Choroid plexus epithelial cell (primary cell): Measurements from ENCODE around the gene TMEM14B.

Experiments
- DNase-seq: peaks from one replicate; pipeline ENCODE4 v3.0.0-alpha.2; 2010; ENCODE audit warnings: low read depth
- H3K4me3 ChIP-seq: 2 replicates; pipeline ENCODE4 v1.5.1; 2011; ENCODE audit warnings: low read depth, mild to moderate bottlenecking, control low read depth, low read length, moderate library complexity
- TF ChIP-seq, protein P1 (sequence below): conservative IDR thresholded peaks from 2 replicates; pipeline ENCODE4 v1.5.1; 2011; ENCODE audit warnings: low read depth, mild to moderate bottlenecking, control low read depth, inconsistent platforms, low read length, moderate library complexity

TMEM14B gene

DNA sequence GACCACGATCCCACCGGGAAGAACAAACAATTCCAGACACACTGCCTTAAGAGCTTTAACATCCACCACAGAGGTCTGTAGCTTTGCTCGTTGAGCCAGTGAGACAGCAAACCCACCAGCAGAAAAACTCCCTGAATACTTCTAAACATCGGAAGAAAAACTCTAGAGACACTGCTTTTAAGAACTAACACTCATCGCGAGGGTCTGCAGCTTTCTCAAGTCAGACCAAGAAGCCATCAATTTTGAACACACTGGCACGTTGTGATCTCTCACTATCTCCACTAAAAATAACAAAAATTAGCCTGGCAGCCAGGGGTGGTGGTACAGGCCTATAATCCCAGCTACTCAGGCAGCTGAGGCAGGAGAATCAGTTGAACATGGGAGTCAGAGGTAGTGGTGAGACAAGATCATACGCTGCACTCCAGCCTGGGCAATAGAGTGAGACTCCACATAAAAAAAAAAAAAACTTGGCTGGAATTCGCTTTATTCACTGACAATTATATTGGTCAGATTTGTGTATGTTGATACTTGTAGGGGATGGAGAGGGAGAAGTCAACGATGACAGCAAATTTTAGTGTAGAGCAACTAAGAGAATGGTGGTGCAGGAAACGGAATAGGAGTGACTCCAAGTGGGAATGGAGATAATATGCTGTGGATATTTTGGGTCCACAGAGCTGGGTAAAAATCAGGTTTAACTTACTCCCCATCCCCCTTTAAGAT lies 25.6 kb upstream of the TMEM14B start:
- H3K4me3 ChIP-seq: peak overlapping the region; percentile 85
- DNase-seq: no peak
- TF ChIP-seq, protein P1, sequence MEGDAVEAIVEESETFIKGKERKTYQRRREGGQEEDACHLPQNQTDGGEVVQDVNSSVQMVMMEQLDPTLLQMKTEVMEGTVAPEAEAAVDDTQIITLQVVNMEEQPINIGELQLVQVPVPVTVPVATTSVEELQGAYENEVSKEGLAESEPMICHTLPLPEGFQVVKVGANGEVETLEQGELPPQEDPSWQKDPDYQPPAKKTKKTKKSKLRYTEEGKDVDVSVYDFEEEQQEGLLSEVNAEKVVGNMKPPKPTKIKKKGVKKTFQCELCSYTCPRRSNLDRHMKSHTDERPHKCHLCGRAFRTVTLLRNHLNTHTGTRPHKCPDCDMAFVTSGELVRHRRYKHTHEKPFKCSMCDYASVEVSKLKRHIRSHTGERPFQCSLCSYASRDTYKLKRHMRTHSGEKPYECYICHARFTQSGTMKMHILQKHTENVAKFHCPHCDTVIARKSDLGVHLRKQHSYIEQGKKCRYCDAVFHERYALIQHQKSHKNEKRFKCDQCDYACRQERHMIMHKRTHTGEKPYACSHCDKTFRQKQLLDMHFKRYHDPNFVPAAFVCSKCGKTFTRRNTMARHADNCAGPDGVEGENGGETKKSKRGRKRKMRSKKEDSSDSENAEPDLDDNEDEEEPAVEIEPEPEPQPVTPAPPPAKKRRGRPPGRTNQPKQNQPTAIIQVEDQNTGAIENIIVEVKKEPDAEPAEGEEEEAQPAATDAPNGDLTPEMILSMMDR: no peak

DNA sequence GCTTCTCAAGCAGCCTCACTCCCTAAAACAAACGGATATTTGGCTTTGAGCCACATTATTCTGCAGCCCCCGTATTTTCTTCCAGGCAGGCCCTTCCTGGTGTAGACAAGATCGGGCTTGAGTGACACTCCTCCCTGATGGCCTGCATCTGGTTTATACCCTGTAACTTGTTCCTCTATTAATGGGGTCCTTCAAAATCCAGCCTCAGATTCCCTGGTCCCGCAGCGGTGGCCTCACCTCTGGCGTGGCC lies 25.1 kb upstream of the TMEM14B start:
- TF ChIP-seq, protein P1: no peak
- DNase-seq: no peak
- H3K4me3 ChIP-seq: peak overlapping the region; percentile 85

DNA sequence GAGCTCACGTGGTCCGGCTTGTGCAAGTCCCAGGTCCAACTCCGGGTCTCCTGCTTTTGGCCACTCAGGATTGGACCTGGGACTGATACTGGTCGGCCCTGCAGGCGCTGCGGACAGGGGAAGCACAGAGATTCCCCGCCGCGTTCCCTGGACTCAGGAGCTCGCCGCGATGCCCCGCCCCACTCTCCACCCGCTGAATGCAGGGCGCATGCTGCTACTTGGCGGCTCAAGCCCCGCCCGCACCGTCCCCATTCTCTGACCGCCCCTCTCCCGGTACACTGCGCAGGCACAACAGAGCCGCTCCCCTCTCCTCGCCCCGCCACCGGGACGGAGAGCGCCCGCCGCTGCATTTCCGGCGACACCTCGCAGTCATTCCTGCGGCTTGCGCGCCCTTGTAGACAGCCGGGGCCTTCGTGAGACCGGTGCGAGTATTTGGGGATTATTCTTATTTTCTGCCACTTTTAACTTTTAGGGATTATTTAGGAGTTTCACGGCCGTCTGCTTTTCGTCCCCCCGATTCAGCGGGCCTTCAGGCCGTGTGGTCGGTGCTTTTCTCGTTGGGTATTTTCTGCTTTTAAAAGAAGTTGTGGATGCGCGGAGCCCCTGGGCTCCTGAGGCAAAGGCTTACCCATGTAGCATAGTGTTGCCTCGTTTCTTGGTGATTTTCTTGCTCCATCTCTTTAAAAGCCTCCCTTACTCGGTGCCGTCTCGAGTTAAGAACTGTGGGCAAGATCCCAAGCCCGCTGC lies 24.6 kb upstream of the TMEM14B start, which contains the start of gene TMEM14C:
TMEM14C (plus strand) TSS at position 251 of the 747 bp plus-strand sequence. CDS start 1,544 bp downstream, outside the sequence.
- TF ChIP-seq, protein P1: no peak
- peak within 1 kb of the TSS; percentile 85 for H3K4me3 ChIP-seq
- DNase-seq: peak; percentile 100

DNA sequence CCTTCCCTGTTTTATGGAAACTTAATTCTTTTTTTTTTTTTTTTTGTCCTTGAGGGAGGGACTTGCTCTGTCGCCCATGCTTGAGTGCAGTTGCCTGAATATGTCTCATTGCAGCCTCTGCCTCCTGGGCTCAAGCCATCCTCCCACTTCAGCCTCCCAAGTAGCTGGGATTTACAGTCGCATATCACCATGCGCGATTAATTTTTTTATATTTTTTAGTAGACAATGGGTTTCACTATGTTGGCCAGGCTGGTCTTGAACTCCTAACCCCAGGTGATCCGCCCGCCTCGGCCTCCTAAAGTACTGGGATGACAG lies 24.1 kb upstream of the TMEM14B start:
- TF ChIP-seq, protein P1: no peak
- peak overlapping the region; percentile 85 for H3K4me3 ChIP-seq
- DNase-seq: no peak

DNA sequence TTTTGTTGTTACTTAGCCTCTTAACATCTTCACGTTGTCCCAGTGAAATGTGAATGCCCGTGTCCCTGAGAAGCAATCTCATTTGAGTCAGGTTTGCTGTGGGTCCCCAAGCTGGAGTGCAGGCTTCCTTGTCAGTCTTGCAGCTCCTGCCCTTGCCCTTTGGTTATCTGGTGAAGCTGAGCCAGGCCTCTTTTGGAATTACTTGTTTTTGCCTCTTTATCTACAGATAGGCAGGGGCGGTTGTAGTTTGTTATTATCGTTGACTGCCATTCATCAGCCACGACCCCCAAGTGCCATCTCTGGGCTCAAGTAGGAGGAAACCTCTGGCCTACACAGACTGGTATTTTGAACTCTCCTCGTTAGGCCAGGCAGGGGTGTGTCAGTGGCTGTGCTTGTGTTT lies 22.6 kb upstream of the TMEM14B start:
- no peak for DNase-seq
- TF ChIP-seq, protein P1: no peak

DNA sequence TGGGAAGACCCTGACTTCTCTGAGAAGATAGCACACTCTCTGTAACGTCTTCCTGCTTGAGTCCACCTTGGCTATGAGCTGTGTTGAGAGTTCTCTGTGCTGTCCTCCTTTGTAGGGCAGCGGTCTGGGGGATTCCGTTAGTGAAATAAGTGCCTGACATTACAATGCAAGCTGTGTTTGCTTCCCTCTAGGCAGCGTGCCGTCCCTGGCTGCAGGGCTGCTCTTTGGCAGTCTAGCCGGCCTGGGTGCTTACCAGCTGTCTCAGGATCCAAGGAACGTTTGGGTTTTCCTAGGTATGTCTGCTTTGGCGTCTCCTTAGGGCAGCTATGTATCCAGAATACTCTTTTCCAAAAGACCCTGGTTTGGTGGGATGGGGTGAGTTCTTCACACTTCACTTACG lies 21.9 kb upstream of the TMEM14B start:
- no peak overlapping the region for H3K4me3 ChIP-seq
- TF ChIP-seq, protein P1: no peak
- DNase-seq: no peak

More for the DNA sequence above, 22.6 kb upstream of the TMEM14B start:
- H3K4me3 ChIP-seq: no peak overlapping the region

DNA sequence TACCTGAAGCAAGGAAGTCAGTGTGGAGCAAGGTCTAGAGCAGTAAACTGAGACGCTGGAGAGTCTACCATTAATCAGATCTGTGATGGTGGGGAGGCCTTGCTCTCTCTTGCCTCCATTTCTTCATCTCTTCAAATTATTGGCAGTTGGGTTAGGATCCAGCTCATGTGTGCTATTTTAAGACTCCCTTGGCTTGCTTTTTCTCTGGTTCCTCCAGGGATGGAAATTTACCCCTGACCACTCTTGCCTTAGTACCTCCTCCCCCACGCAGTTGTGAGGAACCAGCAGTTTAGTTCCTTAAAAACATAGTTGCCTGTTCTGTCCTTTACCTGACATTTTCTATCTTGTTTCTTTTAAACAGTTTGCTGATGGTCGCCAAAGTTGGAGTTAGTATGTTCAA lies 17.4 kb upstream of the TMEM14B start:
- DNase-seq: no peak
- TF ChIP-seq, protein P1: no peak
- H3K4me3 ChIP-seq: no peak overlapping the region
